ENCODE data around the gene RELA.

Gene RELA

GRCh38 chr11:65623852-65624616 is 38.7 kb downstream of the RELA start:
- H3K4me1 Mint-ChIP-seq: no peaks in the 10 kb centered on the region
- TF ChIP-seq, protein P1, sequence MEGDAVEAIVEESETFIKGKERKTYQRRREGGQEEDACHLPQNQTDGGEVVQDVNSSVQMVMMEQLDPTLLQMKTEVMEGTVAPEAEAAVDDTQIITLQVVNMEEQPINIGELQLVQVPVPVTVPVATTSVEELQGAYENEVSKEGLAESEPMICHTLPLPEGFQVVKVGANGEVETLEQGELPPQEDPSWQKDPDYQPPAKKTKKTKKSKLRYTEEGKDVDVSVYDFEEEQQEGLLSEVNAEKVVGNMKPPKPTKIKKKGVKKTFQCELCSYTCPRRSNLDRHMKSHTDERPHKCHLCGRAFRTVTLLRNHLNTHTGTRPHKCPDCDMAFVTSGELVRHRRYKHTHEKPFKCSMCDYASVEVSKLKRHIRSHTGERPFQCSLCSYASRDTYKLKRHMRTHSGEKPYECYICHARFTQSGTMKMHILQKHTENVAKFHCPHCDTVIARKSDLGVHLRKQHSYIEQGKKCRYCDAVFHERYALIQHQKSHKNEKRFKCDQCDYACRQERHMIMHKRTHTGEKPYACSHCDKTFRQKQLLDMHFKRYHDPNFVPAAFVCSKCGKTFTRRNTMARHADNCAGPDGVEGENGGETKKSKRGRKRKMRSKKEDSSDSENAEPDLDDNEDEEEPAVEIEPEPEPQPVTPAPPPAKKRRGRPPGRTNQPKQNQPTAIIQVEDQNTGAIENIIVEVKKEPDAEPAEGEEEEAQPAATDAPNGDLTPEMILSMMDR (IDR thresholded peaks at IDR 0.05): no peak
- H3K27ac Mint-ChIP-seq: no peak overlapping the region
- H3K36me3 Mint-ChIP-seq (ENCODE audit: low read depth): peaks cover 13% of the 10 kb centered on the region
- H3K27me3 Mint-ChIP-seq (ENCODE audit: low read depth, poor library complexity): no peaks in the 10 kb centered on the region
- no peaks in the 10 kb centered on the region for H3K9me3 Mint-ChIP-seq
- H3K4me3 Mint-ChIP-seq: no peak overlapping the region
- DNase-seq: no peak

GRCh38 chr11:65623177-65623576 is 39.5 kb downstream of the RELA start:
- Mint-ChIP-seq H3K27ac (no peak overlapping the region), H3K4me3 (no peak overlapping the region), H3K9me3 (no peaks in the 10 kb centered on the region), H3K27me3 (ENCODE audit: low read depth, poor library complexity) (no peaks in the 10 kb centered on the region), H3K36me3 (ENCODE audit: low read depth) (peaks cover 13% of the 10 kb centered on the region), H3K4me1 (no peaks in the 10 kb centered on the region)
- DNase-seq: no peak
- TF ChIP-seq, protein P1 (IDR thresholded peaks at IDR 0.05): no peak

- Mint-ChIP-seq H3K27me3 (ENCODE audit: low read depth, poor library complexity) (no peaks in the 10 kb centered on the region), H3K36me3 (ENCODE audit: low read depth) (peaks cover 13% of the 10 kb centered on the region), H3K4me3 (no peak overlapping the region), H3K4me1 (peaks cover under 1% of the 10 kb centered on the region), H3K9me3 (no peaks in the 10 kb centered on the region), H3K27ac (no peak overlapping the region)
- DNase-seq: no peak
- TF ChIP-seq, protein P1 (IDR thresholded peaks at IDR 0.05): no peak
Measured at GRCh38 chr11:65622011-65622410, 40.7 kb downstream of the RELA start.

GRCh38 chr11:65621460-65621859 is 41.3 kb downstream of the RELA start:
- TF ChIP-seq, protein P1 (IDR thresholded peaks at IDR 0.05): no peak
- H3K27me3 Mint-ChIP-seq (ENCODE audit: low read depth, poor library complexity): no peaks in the 10 kb centered on the region
- H3K27ac Mint-ChIP-seq: peak overlapping the region; percentile 83
- no peak for DNase-seq
- no peaks in the 10 kb centered on the region for H3K9me3 Mint-ChIP-seq
- H3K4me3 Mint-ChIP-seq: no peak overlapping the region
- peaks cover 6% of the 10 kb centered on the region for H3K4me1 Mint-ChIP-seq
- peaks cover 13% of the 10 kb centered on the region for H3K36me3 Mint-ChIP-seq (ENCODE audit: low read depth)

GRCh38 chr11:65620666-65621065 is 42.0 kb downstream of the RELA start:
- Mint-ChIP-seq H3K27me3 (ENCODE audit: low read depth, poor library complexity) (no peaks in the 10 kb centered on the region), H3K27ac (no peak overlapping the region), H3K4me3 (no peak overlapping the region), H3K9me3 (no peaks in the 10 kb centered on the region), H3K36me3 (ENCODE audit: low read depth) (peaks cover 13% of the 10 kb centered on the region), H3K4me1 (peaks cover 10% of the 10 kb centered on the region)
- TF ChIP-seq, protein P1 (IDR thresholded peaks at IDR 0.05): no peak
- DNase-seq: no peak

Measured in nephron progenitor cell (in vitro differentiated cells).